Mesenchymal stem cell (in vitro differentiated cells and primary cell): ENCODE results near the gene NACAD.
A peak's percentile ranks its signal among the peaks of the same experiment; 100 is the strongest.
"Not testable (repeated sequence)": the region's sequence is repeated elsewhere in the genome, so short reads cannot be mapped to it uniquely, and the experiment has no call there.

Experiments
- DNase-seq: peaks from one replicate; pipeline ENCODE4 v3.0.0-alpha.2; 2013
- H2AFZ ChIP-seq: one replicate; pipeline ENCODE4 v1.6.1; 2013; ENCODE audit warnings: low read depth, mild to moderate bottlenecking, control low read depth, inconsistent platforms, low read length, moderate library complexity
- H2AK5ac ChIP-seq: 2 replicates; pipeline ENCODE4 v1.6.1; 2013; ENCODE audit warnings: low read length, moderate library complexity, mild to moderate bottlenecking, inconsistent platforms; ENCODE audit not compliant: severe bottlenecking
- H2BK120ac ChIP-seq: one replicate; pipeline ENCODE4 v1.6.1; 2013; ENCODE audit warnings: low read depth, mild to moderate bottlenecking, inconsistent platforms, low read length, moderate library complexity
- H2BK12ac ChIP-seq, 2 experiments: one replicate each; pipeline ENCODE4 v1.6.1; 2013; ENCODE audit warnings: inconsistent platforms in 2 of 2, low read length in 2 of 2, mild to moderate bottlenecking in 2 of 2, moderate library complexity in 2 of 2, control low read depth in 1 of 2
- H2BK15ac ChIP-seq: one replicate; pipeline ENCODE4 v1.6.1; 2013; ENCODE audit warnings: mild to moderate bottlenecking, low read depth, inconsistent platforms; ENCODE audit not compliant: poor library complexity, severe bottlenecking
- H2BK5ac ChIP-seq: 2 replicates; pipeline ENCODE4 v1.6.1; 2013; ENCODE audit warnings: low read depth, mild to moderate bottlenecking, low read length, control low read depth, inconsistent platforms; ENCODE audit not compliant: poor library complexity, severe bottlenecking
- H3K14ac ChIP-seq, 2 experiments: one replicate each; pipeline ENCODE4 v1.6.1; 2013; ENCODE audit warnings: inconsistent platforms in 2 of 2, low read length in 2 of 2, control low read depth in 1 of 2, mild to moderate bottlenecking in 1 of 2, moderate library complexity in 1 of 2
- H3K18ac ChIP-seq, 2 experiments: one replicate each; pipeline ENCODE4 v1.6.1; 2013; ENCODE audit warnings: inconsistent platforms in 2 of 2, low read length in 2 of 2, control low read depth in 1 of 2, low read depth in 1 of 2, mild to moderate bottlenecking in 1 of 2
- H3K23ac ChIP-seq, 2 experiments: one replicate each; pipeline ENCODE4 v1.6.1; 2013; ENCODE audit warnings: inconsistent platforms in 2 of 2, low read length in 2 of 2, mild to moderate bottlenecking in 2 of 2, moderate library complexity in 2 of 2, control low read depth in 1 of 2
- H3K27ac ChIP-seq: 2 replicates; pipeline ENCODE4 v1.5.1; 2013; ENCODE audit warnings: mild to moderate bottlenecking, moderate library complexity, low read length, control low read depth, inconsistent platforms; ENCODE audit not compliant: poor library complexity, severe bottlenecking
- H3K27me3 ChIP-seq, 2 experiments: 2 replicates each; pipeline versions ENCODE4 v1.6.1 to v1.7.0; 2013; ENCODE audit warnings: low read length in 2 of 2, mild to moderate bottlenecking in 2 of 2, moderate library complexity in 2 of 2, control low read depth in 1 of 2, inconsistent platforms in 1 of 2; ENCODE audit not compliant: control insufficient read depth in 1 of 2, insufficient read depth in 1 of 2
- H3K36me3 ChIP-seq, 2 experiments: 2 replicates each; pipeline versions ENCODE4 v1.6.1 to v1.7.0; 2013; ENCODE audit warnings: low read length in 2 of 2, control low read depth in 1 of 2, inconsistent platforms in 1 of 2, low read depth in 1 of 2, mild to moderate bottlenecking in 1 of 2; ENCODE audit not compliant: insufficient read depth in 2 of 2, control insufficient read depth in 1 of 2
- H3K4ac ChIP-seq, 2 experiments: one replicate each; pipeline ENCODE4 v1.6.1; 2013; ENCODE audit warnings: inconsistent platforms in 2 of 2, low read length in 2 of 2, mild to moderate bottlenecking in 2 of 2, moderate library complexity in 2 of 2, control low read depth in 1 of 2, low read depth in 1 of 2
- H3K4me1 ChIP-seq: 2 replicates; pipeline ENCODE4 v1.6.1; 2013; ENCODE audit warnings: low read depth, low read length, control low read depth; ENCODE audit not compliant: control insufficient read depth, insufficient read depth
- H3K4me2 ChIP-seq: 2 replicates; pipeline ENCODE4 v1.6.1; 2013; ENCODE audit warnings: low read length, mild to moderate bottlenecking, inconsistent platforms; ENCODE audit not compliant: poor library complexity, severe bottlenecking
- H3K4me3 ChIP-seq, 2 experiments: 2 replicates each; pipeline versions ENCODE4 v1.5.1 to v1.7.0; 2013; ENCODE audit warnings: low read length in 2 of 2, mild to moderate bottlenecking in 2 of 2, control low read depth in 1 of 2, low read depth in 1 of 2; ENCODE audit not compliant: insufficient read depth in 1 of 2
- H3K79me1 ChIP-seq: replicated peaks from 2 replicates; pipeline ENCODE4 v1.6.1; 2013; ENCODE audit warnings: mild to moderate bottlenecking, control low read depth, low read length, inconsistent platforms; ENCODE audit not compliant: poor library complexity, severe bottlenecking
- H3K9ac ChIP-seq: 2 replicates; pipeline ENCODE4 v1.7.0; 2013; ENCODE audit warnings: mild to moderate bottlenecking, low read length, moderate library complexity
- H3K9me3 ChIP-seq: 2 replicates; pipeline ENCODE4 v1.7.0; 2013; ENCODE audit warnings: mild to moderate bottlenecking, low read length; ENCODE audit not compliant: control insufficient read depth
- H4K8ac ChIP-seq: one replicate; pipeline ENCODE4 v1.6.1; 2013; ENCODE audit warnings: inconsistent platforms, mild to moderate bottlenecking, low read length, moderate library complexity
- H4K91ac ChIP-seq: one replicate; pipeline ENCODE4 v1.6.1; 2013; ENCODE audit warnings: mild to moderate bottlenecking, low read length, inconsistent platforms
- WGBS: methylation state at CpG from one replicate; pipeline ENCODE4 v1.1.7; 2013; ENCODE audit warnings: mixed read lengths; 5-methylcytosine and 5-hydroxymethylcytosine counted together

Gene NACAD

DNA sequence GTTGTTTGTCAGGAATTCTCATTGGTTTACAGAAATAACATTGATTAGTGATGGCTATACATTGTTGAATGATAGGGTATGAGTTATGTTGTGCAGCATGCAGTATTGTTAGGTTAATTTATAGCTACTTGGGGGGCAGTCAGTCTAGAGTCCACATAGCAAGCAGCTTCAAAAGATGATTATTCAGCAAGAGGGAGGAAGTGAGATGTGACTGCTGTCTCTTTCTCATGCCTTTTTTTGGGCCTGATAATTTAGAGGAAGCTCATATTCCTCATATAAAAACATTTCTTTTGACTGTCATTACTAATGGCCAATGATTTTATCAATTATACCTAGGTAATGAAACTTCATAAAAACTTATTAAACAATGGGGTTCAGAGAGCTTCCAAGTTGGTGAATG lies 26.2 kb upstream of the NACAD start:
- Histone ChIP-seq H4K8ac (no peak overlapping the region), H3K9me3 (no peaks in the 10 kb centered on the region), H3K27me3 (peaks cover 28 to 33% of the 10 kb centered on the region in 2 experiments), H2AK5ac (no peak overlapping the region), H2BK12ac (no peak overlapping the region), H3K18ac (no peak overlapping the region), H3K9ac (no peak overlapping the region), H3K4me3 (no peak overlapping the region), H3K4me1 (peaks cover 4% of the 10 kb centered on the region), H3K79me1 (peaks cover 1% of the 10 kb centered on the region), H3K4ac (no peak overlapping the region), H3K4me2 (no peak overlapping the region), H3K23ac (no peak overlapping the region), H2BK120ac (no peak overlapping the region), H4K91ac (no peak overlapping the region), H3K36me3 (no peaks in the 10 kb centered on the region), H3K14ac (no peak overlapping the region), H2AFZ (no peak overlapping the region), H3K27ac (no peak overlapping the region), H2BK15ac (no peak overlapping the region), H2BK5ac (no peak overlapping the region)
- no peak for DNase-seq

DNA sequence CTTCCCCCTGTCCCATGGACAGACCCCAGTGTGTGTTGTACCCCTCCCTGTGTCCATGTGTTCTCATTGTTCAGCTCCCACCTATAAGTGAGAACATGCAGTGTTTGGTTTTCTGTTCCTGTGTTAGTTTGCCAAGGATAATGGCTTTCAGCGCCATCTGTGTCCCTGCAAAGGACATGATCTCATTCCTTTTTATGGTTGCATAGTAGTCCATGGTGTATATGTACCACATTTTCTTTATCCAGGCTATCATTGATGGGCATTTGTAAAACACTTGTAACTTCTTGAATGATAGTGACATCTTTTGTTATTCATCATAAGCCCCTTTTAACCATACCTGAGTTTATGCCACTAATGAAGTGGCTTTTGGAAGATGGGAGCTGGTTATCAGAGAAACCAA lies 25.5 kb upstream of the NACAD start:
- H2BK12ac ChIP-seq, H3K4ac ChIP-seq, H4K91ac ChIP-seq, H3K4me2 ChIP-seq, H2BK5ac ChIP-seq, H3K9ac ChIP-seq, H3K14ac ChIP-seq, H2BK15ac ChIP-seq, H3K27ac ChIP-seq, DNase-seq, H3K4me1 ChIP-seq, H2AFZ ChIP-seq, H2BK120ac ChIP-seq, H3K18ac ChIP-seq, H3K79me1 ChIP-seq, H3K9me3 ChIP-seq, H3K4me3 ChIP-seq, H4K8ac ChIP-seq, H3K36me3 ChIP-seq, H2AK5ac ChIP-seq, H3K23ac ChIP-seq: not testable (repeated sequence)
- WGBS, result 38% methylated on average over 1 of the region's 1 CpG
- H3K27me3 ChIP-seq, result peaks cover 28 to 33% of the 10 kb centered on the region in 2 experiments

DNA sequence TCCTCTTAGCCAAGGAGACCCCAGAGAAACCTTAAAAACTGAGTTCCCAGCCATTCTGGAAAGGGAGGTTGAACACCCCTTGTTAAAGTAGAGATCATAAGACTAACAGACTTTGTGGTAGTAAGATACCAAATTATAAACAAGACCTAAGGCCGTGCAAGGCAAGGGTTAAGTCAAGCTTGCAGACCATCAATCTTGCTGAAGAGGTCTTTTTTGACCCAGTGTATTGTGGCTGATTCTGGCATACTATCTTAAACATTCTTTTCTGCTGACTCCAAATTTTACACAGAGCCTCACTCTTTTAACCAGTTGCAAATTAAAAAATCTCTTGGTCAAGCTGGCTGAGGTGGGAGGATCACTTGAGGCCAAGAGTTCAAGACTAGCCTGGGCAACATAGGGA lies 23.9 kb upstream of the NACAD start:
- Histone ChIP-seq H3K27ac (no peak overlapping the region), H2BK5ac (no peak overlapping the region), H3K36me3 (peaks cover 11 to 18% of the 10 kb centered on the region in 2 experiments), H2BK120ac (no peak overlapping the region), H3K9ac (peak overlapping the region; percentile 94), H3K4me3 (peak overlapping the region in 1 of 2 experiments; percentile 94), H3K4me2 (no peak overlapping the region), H2BK15ac (no peak overlapping the region), H3K27me3 (peaks cover 27 to 30% of the 10 kb centered on the region in 2 experiments), H2BK12ac (no peak overlapping the region), H3K4ac (no peak overlapping the region), H3K9me3 (no peaks in the 10 kb centered on the region), H3K14ac (no peak overlapping the region), H3K4me1 (peaks cover 8% of the 10 kb centered on the region), H2AFZ (no peak overlapping the region), H3K18ac (no peak overlapping the region), H3K23ac (no peak overlapping the region), H2AK5ac (no peak overlapping the region), H4K91ac (no peak overlapping the region), H4K8ac (no peak overlapping the region), H3K79me1 (peaks cover 10% of the 10 kb centered on the region)
- WGBS, result 80% methylated on average over 1 of the region's 1 CpG
- peak; percentile 19 for DNase-seq

DNA sequence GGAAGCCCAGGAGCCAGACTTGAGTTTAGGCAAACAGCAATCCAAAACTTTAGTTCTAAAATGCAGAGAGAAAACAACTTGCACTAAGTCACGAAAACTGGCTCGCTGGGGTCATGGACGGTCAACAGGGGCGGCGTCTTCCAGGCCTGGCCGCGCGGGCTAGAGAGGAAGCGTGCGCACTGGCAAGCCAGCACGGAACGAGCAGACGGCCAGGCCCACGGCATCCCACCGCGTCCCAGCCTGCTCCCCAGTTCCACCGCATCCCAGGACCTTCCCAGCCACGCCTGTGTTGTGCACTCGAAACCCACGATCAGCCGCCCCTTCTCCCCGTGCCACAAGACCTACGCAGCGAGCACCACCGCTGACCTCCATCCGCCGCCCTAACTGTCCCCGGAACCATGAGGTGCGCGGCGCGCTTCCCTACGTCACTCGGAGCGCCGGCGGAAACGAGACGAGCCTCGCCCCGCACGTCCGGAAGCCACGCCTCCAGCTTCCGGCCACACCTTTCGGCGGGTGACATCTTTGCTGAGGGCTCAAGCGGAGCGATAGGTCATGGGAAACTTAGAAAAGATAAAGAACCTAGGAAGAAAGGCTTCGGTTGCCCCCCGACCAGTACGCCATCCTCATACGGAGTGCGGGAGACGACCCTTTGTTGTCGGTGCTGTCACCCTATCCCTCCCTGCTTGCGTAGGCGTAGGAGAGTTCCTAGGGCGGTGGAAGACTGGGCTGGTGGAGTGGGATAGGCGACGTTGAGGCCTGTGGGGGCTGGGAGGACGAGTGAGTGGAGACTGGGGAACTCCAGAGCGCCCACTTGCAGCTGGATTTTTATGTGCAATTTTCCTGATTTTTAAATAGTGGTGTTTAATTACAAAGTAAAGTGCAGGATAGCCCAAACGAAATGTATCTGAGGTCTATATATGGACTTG lies 22.8 kb upstream of the NACAD start, which contains the start of gene TBRG4:
TSS of gene TBRG4 (minus strand) at position 400 of the 926 bp plus-strand sequence. CDS start 2,460 bp downstream, outside the sequence.
- peak within 1 kb of the TSS; percentile 69 for H2BK5ac ChIP-seq
- H3K4ac ChIP-seq, result peak within 1 kb of the TSS; percentile 41 to 87
- H3K4me3 ChIP-seq, result peak within 1 kb of the TSS; percentile 94 to 99
- H2BK120ac ChIP-seq, result peak within 1 kb of the TSS; percentile 86
- H2AK5ac ChIP-seq, result no peak within 1 kb of the TSS
- H3K9ac ChIP-seq, result peak within 1 kb of the TSS; percentile 94
- H4K91ac ChIP-seq, result peak within 1 kb of the TSS; percentile 99
- peaks cover 20 to 28% of the 10 kb centered on the region in 2 experiments for H3K36me3 ChIP-seq
- H3K4me1 ChIP-seq, result peaks cover 10% of the 10 kb centered on the region
- no peak within 1 kb of the TSS for H3K23ac ChIP-seq
- WGBS, result under 1% methylated on average over 58 of the region's 64 CpGs
- peak within 1 kb of the TSS; percentile 87 for H2AFZ ChIP-seq
- peak within 1 kb of the TSS; percentile 94 for H4K8ac ChIP-seq
- H3K27ac ChIP-seq, result peak within 1 kb of the TSS; percentile 86
- no peak within 1 kb of the TSS for H2BK12ac ChIP-seq
- no peaks in the 10 kb centered on the region for H3K9me3 ChIP-seq
- peaks cover 17% of the 10 kb centered on the region for H3K79me1 ChIP-seq
- H3K18ac ChIP-seq, result peak within 1 kb of the TSS; percentile 97 to 98
- peaks cover 16 to 19% of the 10 kb centered on the region in 2 experiments for H3K27me3 ChIP-seq
- H2BK15ac ChIP-seq, result peak within 1 kb of the TSS; percentile 21
- peak within 1 kb of the TSS; percentile 82 for H3K4me2 ChIP-seq
- peak within 1 kb of the TSS in 1 of 2 experiments; percentile 73 for H3K14ac ChIP-seq
- peak; percentile 96 for DNase-seq
